Activated naive CD4-positive, alpha-beta T cell treated with anti-CD3 and anti-CD28 coated beads, Interleukin-2, amount 10 ng/mL, durations not matched to agents 7 days and 5 days (primary cell): Measurements from ENCODE around the gene DIS3L2.

Experiments used
- CTCF ChIA-PET: fragments of 350-600 bp; sonication (Branson Sonifier 250); formaldehyde crosslinking; loops from one replicate; lab custom pipeline; 2021; ENCODE audit warnings: antibody characterized with exemption; lab: Charles Lee
- DNase-seq: peaks from one replicate; pipeline ENCODE4 v3.0.0-alpha.2; 2020
- H3K27ac Mint-ChIP-seq: one replicate; pipeline ENCODE4 v1.8.0; 2021; ENCODE audit warnings: mild to moderate bottlenecking, moderate library complexity, mixed read lengths
- H3K27me3 Mint-ChIP-seq: one replicate; pipeline ENCODE4 v1.8.0; 2021; ENCODE audit warnings: mild to moderate bottlenecking, mixed read lengths
- H3K36me3 Mint-ChIP-seq: one replicate; pipeline ENCODE4 v1.8.0; 2021; ENCODE audit warnings: mixed read lengths
- H3K4me1 Mint-ChIP-seq: one replicate; pipeline ENCODE4 v1.8.0; 2021; ENCODE audit warnings: mixed read lengths
- H3K4me3 Mint-ChIP-seq: one replicate; pipeline ENCODE4 v1.8.0; 2021; ENCODE audit warnings: mild to moderate bottlenecking, moderate library complexity, mixed read lengths
- H3K9me3 Mint-ChIP-seq: one replicate; pipeline ENCODE4 v1.8.0; 2021; ENCODE audit warnings: mixed read lengths

Gene DIS3L2

DNA sequence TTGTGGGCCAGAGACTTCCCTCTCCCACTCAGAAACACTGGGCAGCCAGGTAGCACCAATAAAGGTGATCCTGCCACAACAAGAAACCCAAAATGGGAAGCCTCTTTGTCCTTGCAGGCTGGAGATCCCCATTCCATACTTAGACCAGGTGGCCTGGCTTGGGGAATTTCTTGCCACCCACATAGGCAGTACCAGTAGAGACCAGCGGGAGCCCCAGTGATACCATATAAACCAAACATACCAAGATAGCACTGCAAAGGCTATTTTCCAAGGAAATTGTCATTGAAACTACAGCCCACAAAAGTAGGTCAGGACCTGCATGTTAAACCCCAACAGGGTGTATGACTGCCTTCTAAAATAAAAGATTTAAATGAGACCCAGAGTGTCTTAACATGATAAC is 171.6 kb downstream of the DIS3L2 start:
- peaks cover 7% of the 10 kb centered on the region for H3K4me1 Mint-ChIP-seq
- CTCF ChIA-PET, result no interaction called here
- H3K27ac Mint-ChIP-seq, result no peak overlapping the region
- H3K36me3 Mint-ChIP-seq, result peaks cover 20% of the 10 kb centered on the region
- H3K4me3 Mint-ChIP-seq, result no peak overlapping the region
- H3K9me3 Mint-ChIP-seq, result no peaks in the 10 kb centered on the region
- DNase-seq, result no peak
- no peaks in the 10 kb centered on the region for H3K27me3 Mint-ChIP-seq

GRCh38 chr2:232134939-232135338 is 173.4 kb downstream of the DIS3L2 start:
- peaks cover 23% of the 10 kb centered on the region for H3K4me1 Mint-ChIP-seq
- no peak for DNase-seq
- CTCF ChIA-PET, result no interaction called here
- no peaks in the 10 kb centered on the region for H3K9me3 Mint-ChIP-seq
- no peak overlapping the region for H3K27ac Mint-ChIP-seq
- H3K27me3 Mint-ChIP-seq, result no peaks in the 10 kb centered on the region
- peaks cover 20% of the 10 kb centered on the region for H3K36me3 Mint-ChIP-seq
- no peak overlapping the region for H3K4me3 Mint-ChIP-seq

GRCh38 chr2:232137356-232138147 is 176.0 kb downstream of the DIS3L2 start:
- peak overlapping the region; percentile 34 for H3K27ac Mint-ChIP-seq
- no peaks in the 10 kb centered on the region for H3K27me3 Mint-ChIP-seq
- H3K4me3 Mint-ChIP-seq, result no peak overlapping the region
- peaks cover 27% of the 10 kb centered on the region for H3K4me1 Mint-ChIP-seq
- H3K9me3 Mint-ChIP-seq, result no peaks in the 10 kb centered on the region
- peaks cover 6% of the 10 kb centered on the region for H3K36me3 Mint-ChIP-seq
- CTCF ChIA-PET, result interaction anchor here (1.0 to 2.1 kb wide), 3 partner anchors 11 to 236 kb away, joined by 3 to 5 read pairs (median 4); no protein-coding TSS in a partner anchor
- DNase-seq, result no peak

- DNase-seq, result no peak
- H3K36me3 Mint-ChIP-seq, result peaks cover 2% of the 10 kb centered on the region
- CTCF ChIA-PET, result interaction anchor here (1.4 to 5.3 kb wide), 3 partner anchors 12 to 213 kb away, joined by 4 to 50 read pairs (median 5); partner anchors contain the start of gene NPPC
- peaks cover 27% of the 10 kb centered on the region for H3K4me1 Mint-ChIP-seq
- H3K27ac Mint-ChIP-seq, result no peak overlapping the region
- no peaks in the 10 kb centered on the region for H3K9me3 Mint-ChIP-seq
- no peak overlapping the region for H3K4me3 Mint-ChIP-seq
- H3K27me3 Mint-ChIP-seq, result no peaks in the 10 kb centered on the region
Observed at GRCh38 chr2:232138441-232138840, 176.9 kb downstream of the DIS3L2 start.

DNA sequence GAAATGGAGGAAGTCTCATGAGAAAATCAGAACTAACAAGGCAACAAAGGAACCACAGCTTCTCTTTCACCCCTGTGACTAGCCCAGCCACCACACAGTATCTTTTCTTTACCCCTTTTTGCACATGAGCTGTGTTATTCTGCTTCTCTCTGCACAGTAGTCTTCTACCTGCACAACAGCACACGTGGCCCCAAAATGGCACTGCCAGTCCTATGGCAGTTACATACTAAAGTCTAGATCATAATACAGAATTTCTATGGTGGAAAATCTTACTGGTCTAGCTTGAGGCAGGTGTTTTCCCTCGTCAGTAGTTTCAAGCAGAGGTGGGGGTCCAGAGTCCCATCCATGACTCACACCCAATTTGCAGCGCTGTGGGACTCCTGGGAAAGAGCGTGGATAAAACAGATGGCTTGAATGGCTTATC is 177.7 kb downstream of the DIS3L2 start:
- no peaks in the 10 kb centered on the region for H3K36me3 Mint-ChIP-seq
- peak; percentile 31 for DNase-seq
- H3K27me3 Mint-ChIP-seq, result no peaks in the 10 kb centered on the region
- CTCF ChIA-PET, result interaction anchor here (0.7 to 5.3 kb wide), 7 partner anchors 13 to 232 kb away, joined by 3 to 50 read pairs (median 4); partner anchors contain the start of gene NPPC
- peak overlapping the region; percentile 28 for H3K27ac Mint-ChIP-seq
- H3K9me3 Mint-ChIP-seq, result no peaks in the 10 kb centered on the region
- H3K4me1 Mint-ChIP-seq, result peaks cover 27% of the 10 kb centered on the region
- no peak overlapping the region for H3K4me3 Mint-ChIP-seq

- no peak overlapping the region for H3K4me3 Mint-ChIP-seq
- CTCF ChIA-PET, result interaction anchor here (0.7 to 5.3 kb wide), 11 partner anchors 14 to 233 kb away, joined by 3 to 50 read pairs (median 3); partner anchors contain the start of gene NPPC
- no peak overlapping the region for H3K27ac Mint-ChIP-seq
- DNase-seq, result no peak
- H3K4me1 Mint-ChIP-seq, result peaks cover 27% of the 10 kb centered on the region
- H3K36me3 Mint-ChIP-seq, result no peaks in the 10 kb centered on the region
- no peaks in the 10 kb centered on the region for H3K9me3 Mint-ChIP-seq
- H3K27me3 Mint-ChIP-seq, result no peaks in the 10 kb centered on the region
Observed at GRCh38 chr2:232139786-232140562, 178.5 kb downstream of the DIS3L2 start.

GRCh38 chr2:232141591-232141990 is 180.1 kb downstream of the DIS3L2 start:
- Mint-ChIP-seq H3K4me1 (peaks cover 27% of the 10 kb centered on the region), H3K36me3 (no peaks in the 10 kb centered on the region), H3K27ac (no peak overlapping the region), H3K4me3 (no peak overlapping the region), H3K27me3 (no peaks in the 10 kb centered on the region), H3K9me3 (no peaks in the 10 kb centered on the region)
- CTCF ChIA-PET, result interaction anchor here (0.7 to 5.3 kb wide), 17 partner anchors 16 to 241 kb away, joined by 3 to 50 read pairs (median 3); partner anchors contain the start of gene NPPC
- no peak for DNase-seq

GRCh38 chr2:232142049-232142448 is 180.5 kb downstream of the DIS3L2 start:
- no peak overlapping the region for H3K27ac Mint-ChIP-seq
- H3K36me3 Mint-ChIP-seq, result no peaks in the 10 kb centered on the region
- peak; percentile 49 for DNase-seq
- peaks cover 27% of the 10 kb centered on the region for H3K4me1 Mint-ChIP-seq
- H3K27me3 Mint-ChIP-seq, result no peaks in the 10 kb centered on the region
- H3K9me3 Mint-ChIP-seq, result no peaks in the 10 kb centered on the region
- no peak overlapping the region for H3K4me3 Mint-ChIP-seq
- CTCF ChIA-PET, result interaction anchor here (0.9 to 5.3 kb wide), 13 partner anchors 15 to 242 kb away, joined by 3 to 50 read pairs (median 4); partner anchors contain the start of gene NPPC

DNA sequence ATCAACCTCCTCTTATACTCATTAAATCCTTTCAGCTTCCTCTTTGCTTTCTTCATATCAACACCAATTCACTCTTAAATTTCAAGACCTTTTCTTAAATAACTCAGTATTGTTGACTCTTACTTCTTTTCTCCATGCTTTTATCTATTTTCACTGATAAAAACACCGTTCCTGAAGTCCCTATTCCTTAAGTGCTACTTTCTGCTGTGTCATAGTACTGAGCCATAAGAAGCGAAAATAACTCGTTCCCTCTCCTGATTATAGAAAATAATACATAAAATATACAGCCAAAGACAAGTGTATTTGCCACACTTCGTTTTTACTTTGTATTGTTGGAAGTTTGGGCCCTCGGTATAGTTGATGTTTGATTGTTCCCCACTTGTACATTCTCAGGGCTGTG is 181.0 kb downstream of the DIS3L2 start:
- no peak for DNase-seq
- Mint-ChIP-seq H3K36me3 (no peaks in the 10 kb centered on the region), H3K4me1 (peaks cover 25% of the 10 kb centered on the region), H3K9me3 (no peaks in the 10 kb centered on the region), H3K27ac (no peak overlapping the region), H3K27me3 (no peaks in the 10 kb centered on the region), H3K4me3 (no peak overlapping the region)
- CTCF ChIA-PET, result interaction anchor here (0.9 to 5.3 kb wide), 10 partner anchors 15 to 236 kb away, joined by 3 to 50 read pairs (median 4); partner anchors contain the start of gene NPPC

- no peak overlapping the region for H3K27ac Mint-ChIP-seq
- DNase-seq, result no peak
- CTCF ChIA-PET, result interaction anchor here (1.1 to 1.3 kb wide), 2 partner anchors 27 to 219 kb away, joined by 3 read pairs; no protein-coding TSS in a partner anchor
- no peaks in the 10 kb centered on the region for H3K27me3 Mint-ChIP-seq
- H3K9me3 Mint-ChIP-seq, result no peaks in the 10 kb centered on the region
- no peaks in the 10 kb centered on the region for H3K4me1 Mint-ChIP-seq
- no peaks in the 10 kb centered on the region for H3K36me3 Mint-ChIP-seq
- H3K4me3 Mint-ChIP-seq, result no peak overlapping the region
Observed at GRCh38 chr2:232146294-232146693, 184.8 kb downstream of the DIS3L2 start.

DNA sequence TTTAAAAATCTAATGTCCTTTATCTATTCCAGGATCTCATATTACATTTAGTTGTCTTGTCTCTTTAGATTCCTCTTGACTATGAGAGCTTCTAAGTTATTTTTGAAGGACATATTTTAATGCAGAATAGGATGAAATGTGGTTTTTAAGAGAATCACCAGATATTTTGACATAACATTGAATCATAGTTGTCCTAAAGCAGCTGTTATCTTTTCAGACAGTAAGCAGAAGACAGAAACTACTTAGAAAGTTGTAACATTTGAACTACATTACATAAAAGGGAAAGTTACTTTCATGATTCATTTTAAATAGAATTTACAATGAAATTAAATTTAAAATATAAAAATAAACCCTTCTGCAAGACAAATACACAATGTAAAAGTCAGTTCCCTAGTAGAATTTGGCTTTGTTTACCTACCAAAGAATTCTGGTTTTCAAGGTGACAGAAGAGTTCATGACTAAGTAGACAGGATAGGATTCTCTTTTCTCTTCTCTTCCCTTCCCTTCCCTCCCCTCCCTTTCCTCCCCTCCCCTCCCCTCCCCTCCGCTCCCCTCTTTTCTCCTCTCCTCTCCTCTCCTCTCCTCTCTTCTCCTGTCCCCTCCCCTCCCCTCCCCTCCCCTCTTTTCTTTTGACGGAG is 186.0 kb downstream of the DIS3L2 start:
- Mint-ChIP-seq H3K27me3 (no peaks in the 10 kb centered on the region), H3K27ac (no peak overlapping the region), H3K4me1 (no peaks in the 10 kb centered on the region), H3K36me3 (no peaks in the 10 kb centered on the region), H3K9me3 (no peaks in the 10 kb centered on the region), H3K4me3 (no peak overlapping the region)
- DNase-seq, result no peak
- CTCF ChIA-PET, result interaction anchor here (1.1 kb wide), 1 partner anchor 221 kb away, joined by 3 read pairs; no protein-coding TSS in a partner anchor

DNA sequence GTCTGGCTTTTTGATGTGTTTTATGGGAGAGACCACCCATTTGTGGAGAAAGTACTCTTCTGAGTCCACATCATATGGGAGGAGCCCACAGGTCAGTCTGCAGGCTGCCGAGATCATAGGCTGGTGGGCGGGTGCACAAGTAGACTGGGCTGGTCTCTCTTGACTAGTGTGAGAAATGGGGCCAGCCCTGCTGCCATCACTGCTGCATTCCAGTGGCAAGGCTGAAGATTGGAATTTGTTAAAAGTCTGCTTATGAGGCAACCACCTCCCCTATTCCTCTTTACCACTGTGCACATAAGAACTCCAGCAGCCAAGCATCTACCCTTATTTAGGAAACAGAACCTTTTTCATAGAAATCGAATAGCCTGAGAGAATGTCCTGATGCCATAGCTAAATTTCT is 200.7 kb downstream of the DIS3L2 start:
- Mint-ChIP-seq H3K36me3 (peaks cover 12% of the 10 kb centered on the region), H3K27me3 (no peaks in the 10 kb centered on the region), H3K9me3 (no peaks in the 10 kb centered on the region), H3K4me1 (no peaks in the 10 kb centered on the region), H3K4me3 (no peak overlapping the region), H3K27ac (no peak overlapping the region)
- CTCF ChIA-PET, result no interaction called here
- no peak for DNase-seq

DNA sequence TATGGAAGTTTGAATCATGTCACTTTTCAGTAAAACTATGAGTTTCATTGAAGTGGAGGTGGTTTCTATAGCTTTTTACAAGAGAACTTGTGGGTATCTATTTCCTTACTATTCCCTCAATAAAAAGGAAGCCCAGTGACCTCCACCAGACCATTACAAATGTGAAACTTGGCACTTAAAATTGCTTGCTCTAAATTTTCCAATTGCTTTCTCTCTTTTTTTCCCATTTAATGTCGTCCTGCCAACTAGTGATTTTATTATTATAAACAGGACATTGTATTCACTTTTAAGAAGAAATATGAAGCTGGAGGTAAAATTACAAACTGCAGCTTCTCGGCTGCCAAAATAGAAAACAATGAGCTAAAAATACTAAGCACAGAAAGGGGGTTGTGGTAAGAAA is 208.9 kb downstream of the DIS3L2 start:
- H3K9me3 Mint-ChIP-seq, result no peaks in the 10 kb centered on the region
- CTCF ChIA-PET, result interaction anchor here (1.2 kb wide), 1 partner anchor 57 kb away, joined by 4 read pairs; no protein-coding TSS in a partner anchor

More for the DNA sequence above, 208.9 kb downstream of the DIS3L2 start:
- H3K4me1 Mint-ChIP-seq, result no peaks in the 10 kb centered on the region
- no peak for DNase-seq
- peaks cover 1% of the 10 kb centered on the region for H3K36me3 Mint-ChIP-seq
- H3K4me3 Mint-ChIP-seq, result no peak overlapping the region
- no peaks in the 10 kb centered on the region for H3K27me3 Mint-ChIP-seq
- H3K27ac Mint-ChIP-seq, result no peak overlapping the region
